GM21825 (cell line): Measurements from ENCODE around the gene RDH14.
A peak's percentile ranks its signal among the peaks of the same experiment; 100 is the strongest.

Experiments
- ATAC-seq: cut with Tn5 transposase; IDR thresholded peaks from one replicate; pipeline ENCODE4 v1.9.1; 2021; ENCODE audit warnings: mild to moderate bottlenecking, moderate library complexity; ENCODE audit not compliant: unreplicated experiment

The RDH14 gene

DNA sequence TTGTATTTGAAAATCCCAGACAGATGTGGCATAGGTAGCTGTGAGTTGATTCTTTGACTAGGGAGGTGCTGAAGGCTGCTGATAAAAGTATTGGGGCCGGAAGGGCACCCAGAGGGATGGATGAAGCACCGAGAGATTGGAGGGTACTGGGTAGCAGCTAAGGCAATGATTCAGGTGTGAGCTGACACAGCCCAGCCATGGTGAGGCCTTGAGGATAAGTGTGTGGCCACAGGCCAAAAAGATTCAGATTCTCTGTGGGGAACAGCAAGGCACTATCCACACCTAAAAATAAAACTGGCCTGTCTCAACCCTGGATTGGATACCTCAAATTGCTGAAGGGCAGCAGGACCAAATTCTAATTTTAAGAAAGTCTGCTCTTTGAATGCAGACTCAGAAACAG is 35.2 kb downstream of the RDH14 start:
- no peak for ATAC-seq

DNA sequence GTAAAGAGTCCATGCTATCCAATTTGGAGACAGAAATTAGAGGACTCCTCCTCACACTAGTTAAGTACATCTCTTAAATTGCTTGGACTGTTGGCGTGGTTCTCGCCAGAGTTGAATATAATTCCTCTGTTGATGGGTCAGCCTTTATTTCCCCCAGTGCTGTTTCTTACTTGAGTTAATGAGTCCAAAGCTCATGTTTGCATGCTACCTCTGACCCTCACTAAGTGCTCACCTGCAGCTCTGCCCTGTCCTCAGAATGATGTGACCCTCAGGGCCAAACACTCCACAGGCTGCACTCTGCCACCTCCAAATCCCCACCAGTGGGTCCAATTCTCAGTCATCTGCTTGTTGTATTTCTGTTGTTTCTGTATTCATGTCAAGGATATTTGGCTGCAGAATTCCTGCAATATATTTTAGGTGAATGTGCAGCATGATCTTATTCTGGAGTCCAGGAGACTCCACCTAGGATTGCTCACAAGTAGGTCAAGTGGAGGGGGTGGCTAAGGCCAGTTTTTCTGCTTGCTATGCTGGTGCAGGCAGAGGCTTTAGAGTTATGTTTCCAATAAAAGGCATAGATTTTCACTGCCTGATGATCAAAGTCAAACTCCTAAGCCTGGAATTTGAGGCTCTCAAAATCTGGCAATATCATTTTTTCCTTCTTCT is 37.8 kb downstream of the RDH14 start:
- ATAC-seq: no peak

DNA sequence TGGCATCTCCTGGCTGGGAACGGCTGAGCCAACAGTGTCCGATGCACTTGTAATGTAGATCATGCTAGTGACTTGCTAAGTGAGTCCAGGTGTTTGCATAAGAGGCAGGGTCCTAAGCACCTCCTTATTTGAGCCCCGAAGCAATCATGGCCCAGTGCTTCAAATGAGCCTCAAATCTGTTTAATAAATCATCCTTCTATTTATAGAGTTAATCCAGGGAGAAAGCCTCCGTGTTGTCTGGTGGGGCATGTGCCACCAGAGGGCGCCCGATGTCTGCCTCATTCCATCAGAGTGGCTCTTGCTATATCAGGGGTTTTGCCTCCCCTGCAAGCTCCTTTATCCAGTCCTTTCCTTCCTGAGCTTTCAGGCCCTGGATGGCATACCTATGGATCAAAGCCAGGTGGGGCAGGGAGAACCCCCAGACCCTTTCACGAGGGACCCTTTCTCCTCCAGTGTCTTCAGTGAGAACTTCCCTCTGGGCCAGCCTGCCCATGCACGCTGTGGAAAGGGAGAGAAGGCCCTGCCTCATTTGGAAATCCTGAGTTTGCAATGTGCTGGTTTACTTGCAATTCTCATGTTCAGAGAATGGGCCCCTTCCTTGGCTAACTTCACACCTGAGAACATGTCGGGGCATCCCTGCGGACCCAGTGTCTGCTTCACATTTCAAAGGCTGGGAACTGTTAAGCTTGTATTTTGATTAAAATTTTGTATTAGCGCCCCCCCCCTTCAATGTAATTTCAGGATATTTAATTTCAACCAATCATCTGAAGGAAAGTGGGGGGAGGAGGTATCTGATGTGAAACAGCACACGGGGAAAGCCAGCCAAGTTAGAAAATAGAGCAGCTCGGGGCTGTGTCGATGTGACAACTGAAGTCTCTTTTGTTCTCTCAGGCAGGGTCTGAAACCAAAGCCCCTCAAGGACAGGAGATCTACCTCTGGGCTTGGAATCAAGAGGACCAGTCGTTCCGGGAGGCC is 39.7 kb downstream of the RDH14 start:
- ATAC-seq: peak; percentile 76

DNA sequence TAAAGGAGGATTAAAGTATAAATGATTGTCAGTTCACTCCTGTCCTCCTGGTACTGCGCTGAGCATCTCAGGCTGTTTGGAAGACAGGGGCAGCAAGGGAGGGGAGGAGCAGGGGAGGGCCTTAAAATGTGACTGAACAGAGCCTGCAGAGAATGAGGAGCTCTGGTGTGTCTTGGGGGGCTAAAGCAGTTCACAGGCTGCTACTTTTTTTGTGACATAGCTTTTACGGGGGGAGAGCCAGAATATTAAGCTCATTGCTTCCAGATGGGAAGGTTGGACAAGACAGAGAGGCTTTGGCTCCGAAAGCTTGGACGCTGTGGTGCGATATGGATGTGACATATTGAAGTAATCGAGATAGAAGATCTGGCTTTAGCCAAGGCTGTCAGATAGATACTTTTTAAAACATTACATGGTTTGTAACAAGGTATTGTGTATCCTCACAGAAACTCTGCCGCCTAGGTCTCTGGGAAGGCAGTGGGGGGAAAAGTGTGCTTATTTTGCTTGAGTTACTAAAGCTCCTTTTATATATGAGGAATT is 40.5 kb downstream of the RDH14 start:
- no peak for ATAC-seq

DNA sequence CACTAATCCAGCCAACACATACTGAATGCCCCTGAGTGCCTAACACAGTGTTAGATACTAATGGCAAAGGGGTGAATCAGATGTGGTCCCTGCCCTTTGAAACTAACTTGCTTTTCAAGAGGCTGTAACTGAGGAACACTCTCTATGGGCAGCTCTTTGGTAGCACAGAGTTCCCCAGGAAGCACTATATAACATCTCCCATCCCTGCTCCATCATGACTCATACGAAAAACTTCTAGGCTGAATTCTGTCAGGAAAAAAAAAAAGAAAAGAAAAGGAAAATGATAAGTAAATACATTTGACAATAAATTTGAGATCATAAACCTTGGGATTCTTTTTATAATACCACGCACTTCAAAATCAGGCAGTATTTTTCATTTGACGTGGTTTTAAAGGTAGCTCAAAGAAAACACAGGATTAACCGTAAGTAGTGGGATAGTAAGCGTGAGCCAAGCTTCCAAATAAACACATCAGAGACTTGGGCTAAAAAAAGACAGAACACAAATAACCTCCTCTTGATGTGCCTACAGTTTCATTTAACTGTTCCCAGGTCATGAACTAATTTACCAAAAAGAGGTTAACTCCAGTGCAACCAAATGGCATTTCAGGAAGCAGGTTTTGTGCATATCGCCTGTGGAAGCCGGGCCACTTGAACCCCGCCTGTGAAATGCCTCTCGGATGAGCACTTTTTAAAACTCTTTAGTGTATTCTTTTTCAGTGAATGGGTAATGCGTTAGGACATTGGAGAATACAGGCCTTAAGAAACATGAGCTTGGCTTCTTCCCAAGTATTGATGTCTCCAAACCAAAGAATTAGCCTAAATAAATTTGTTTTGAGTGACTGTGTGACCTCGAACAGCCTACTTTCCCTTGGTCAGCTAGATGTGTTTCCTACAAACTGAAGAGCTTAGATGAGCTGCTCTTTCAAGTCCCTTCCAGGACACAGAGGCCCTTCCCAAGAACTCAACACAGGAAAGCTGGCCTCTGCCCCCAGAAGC is 42.0 kb downstream of the RDH14 start:
- no peak for ATAC-seq

DNA sequence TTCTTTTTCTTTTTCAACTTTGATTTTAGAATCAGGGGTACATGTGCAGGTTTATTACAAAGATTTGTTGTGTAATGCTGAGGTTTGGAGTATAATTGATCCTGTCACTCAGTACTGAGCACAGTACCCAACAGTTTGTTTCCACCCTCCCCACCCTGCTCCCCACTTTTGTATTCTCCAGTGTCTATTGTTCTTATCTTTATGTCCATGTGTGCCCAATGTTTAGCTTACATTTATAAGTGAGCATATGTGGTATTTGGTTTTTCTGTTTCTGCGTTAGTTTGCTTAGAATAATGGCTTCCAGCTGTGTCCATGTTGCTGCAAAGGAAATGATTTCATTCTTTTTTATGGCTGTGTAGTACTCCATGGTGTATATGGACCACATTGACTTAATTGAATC is 43.1 kb downstream of the RDH14 start:
- no peak for ATAC-seq

DNA sequence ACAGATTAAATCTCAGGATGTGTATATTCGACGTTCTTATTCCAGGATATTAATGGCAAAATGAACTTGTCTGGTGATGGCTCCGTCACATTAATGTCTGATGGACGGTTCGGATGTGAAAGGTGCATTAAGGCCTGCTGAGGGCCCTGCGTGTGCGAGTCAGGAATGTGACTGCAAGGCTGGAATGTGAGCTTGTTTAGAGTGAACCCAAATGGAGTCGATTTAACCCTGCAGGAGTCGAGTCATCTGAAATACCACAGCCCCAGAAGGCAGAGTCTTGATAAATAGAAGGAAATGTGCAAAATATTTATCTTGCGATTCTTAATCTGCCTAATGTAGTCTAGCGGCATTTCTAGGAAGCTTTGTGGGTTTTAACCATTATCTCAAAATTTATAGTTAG is 44.3 kb downstream of the RDH14 start:
- no peak for ATAC-seq

DNA sequence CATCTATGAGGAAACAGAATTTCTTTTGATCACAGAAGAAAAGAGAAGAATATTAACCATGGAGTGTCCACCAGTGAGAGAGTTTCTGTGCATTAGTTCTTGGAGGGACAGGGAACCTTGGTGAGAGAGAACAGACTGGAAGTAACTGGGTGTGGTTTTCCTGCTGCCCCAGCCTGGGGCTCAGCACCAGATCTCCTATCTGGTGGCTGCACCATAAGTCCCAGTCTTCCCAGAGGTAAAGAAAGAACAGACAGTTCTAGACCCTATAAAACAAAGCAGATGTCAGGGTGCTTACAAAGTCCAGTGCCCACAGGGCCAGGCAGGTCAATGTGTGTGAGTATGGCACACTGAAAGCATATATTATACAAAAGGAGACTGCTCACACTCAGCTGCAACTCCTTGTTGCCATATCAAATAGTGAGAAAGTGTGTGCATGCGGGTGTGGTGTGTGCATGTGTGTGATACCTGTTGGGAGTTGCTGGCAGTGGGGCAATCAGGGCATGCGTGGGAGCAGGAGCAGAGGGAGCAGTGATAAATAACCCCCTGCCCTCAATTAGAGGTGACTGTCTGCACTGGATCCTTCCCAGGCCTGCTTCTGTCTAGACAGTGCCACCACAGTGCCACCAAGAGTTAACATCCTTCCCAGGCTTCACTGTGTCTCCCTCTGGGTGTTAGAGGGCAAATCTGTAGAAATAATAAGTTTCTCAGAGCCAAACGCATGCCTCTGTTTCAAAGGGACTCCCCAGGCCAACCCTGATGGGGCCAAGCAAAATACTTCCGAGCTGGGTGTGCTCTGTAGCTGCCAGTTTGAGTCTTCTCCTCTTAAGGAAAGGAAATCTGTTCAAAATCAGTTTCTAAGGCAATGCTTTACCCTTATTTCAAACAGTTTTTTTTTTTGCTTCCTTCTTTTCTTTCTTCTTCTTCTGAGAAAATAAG is 45.7 kb downstream of the RDH14 start:
- no peak for ATAC-seq

DNA sequence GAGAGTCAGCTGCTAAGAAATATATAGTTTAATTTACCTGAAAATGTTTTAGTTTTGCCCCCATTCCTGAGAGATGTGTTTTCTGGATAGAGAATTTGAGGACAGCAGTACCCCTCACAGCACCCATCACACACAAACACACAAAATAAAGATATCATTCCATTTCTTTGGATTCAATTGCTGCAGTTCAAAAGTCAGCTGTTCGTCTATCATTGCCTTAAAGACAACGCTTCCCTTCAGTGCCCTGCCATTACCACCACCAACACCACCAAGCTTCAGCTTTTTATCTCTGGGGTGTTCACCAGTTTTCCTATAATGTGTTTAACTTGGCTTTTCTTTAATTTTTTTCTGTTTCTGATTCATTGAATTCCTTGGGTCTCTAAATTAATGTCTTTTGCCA is 49.7 kb downstream of the RDH14 start:
- no peak for ATAC-seq

DNA sequence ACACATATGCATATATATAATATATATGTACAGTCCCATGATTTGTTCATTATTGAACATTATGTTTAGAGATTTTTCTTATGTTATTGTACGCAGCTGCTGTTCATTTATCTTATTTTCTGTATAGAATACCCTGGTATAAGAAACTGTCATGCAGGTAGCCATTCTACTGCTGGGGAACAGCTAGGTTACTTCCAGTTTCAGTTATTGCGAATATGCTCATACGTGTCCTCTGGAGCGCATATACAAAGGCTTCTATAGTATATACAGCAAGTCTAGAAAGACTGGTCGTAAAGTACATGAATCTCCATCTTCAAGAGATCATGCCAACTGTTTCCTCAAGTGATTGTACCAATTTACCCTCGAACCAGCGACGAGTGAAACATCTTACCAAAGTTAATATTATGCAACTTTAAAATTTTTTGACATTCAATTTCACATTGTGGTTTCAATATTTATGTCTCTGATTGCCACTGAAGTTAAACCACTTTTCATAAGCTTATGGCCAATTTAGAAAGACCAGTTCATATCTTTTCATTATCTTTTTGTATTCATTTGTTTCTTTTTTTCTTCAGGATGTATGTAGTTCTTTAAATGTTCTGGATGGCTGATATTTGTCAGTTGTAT is 53.5 kb downstream of the RDH14 start:
- peak; percentile 90 for ATAC-seq

DNA sequence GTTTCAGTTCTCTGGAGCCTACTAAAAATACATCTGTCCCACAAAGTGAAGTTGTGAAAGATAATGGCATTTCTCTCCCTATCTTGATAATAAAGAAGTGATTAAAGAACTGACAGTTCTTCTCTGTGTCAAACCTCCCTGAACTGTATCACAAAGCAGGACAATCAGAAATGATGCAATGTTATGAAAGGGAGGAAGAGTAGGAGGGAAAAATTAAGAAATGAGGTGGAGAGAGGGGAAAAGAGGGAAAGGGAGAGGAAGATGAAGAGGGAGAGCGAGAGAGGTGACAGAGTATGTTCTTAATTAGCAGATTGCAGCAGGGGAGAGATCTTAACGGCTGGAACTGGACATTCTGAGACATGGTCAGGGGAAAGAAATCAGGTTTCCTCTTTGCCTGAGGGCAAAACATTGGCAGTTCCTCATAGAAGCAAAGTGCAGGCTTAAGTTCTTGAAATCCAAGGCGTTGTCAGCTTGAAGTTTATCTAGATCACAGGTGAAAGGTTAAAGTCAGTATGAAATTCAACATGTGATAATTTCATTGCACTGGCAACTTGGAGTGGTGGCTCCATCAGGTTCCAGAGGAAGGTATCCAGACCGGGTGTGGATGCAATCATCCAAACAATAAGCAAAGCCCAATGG is 54.6 kb downstream of the RDH14 start:
- no peak for ATAC-seq
